Gastrocnemius medialis (tissue), 4 donors: Measurements from ENCODE around the gene TMEM223.

ENCODE experiments used
- POLR2A ChIP-seq, 2 donors: fragments of 450-650 bp; IDR thresholded peaks; one replicate each; pipeline ENCODE4 v1.6.1; 2017; ENCODE audit warnings: antibody characterized with exemption in 2 of 2, mild to moderate bottlenecking in 2 of 2, moderate library complexity in 2 of 2
- TF ChIP-seq, protein P1 (sequence below), 5 experiments: fragments of 450-650 bp in 3 of 5; fragments of 200-600 bp in 2 of 5; sonication (generic) in 2 of 5; IDR thresholded peaks in 4 of 5; conservative IDR thresholded peaks in 1 of 5; 1 replicate in 4 of 5; 2 replicates in 1 of 5; pipeline ENCODE4 v1.5.1; 2016 to 2019; ENCODE audit warnings: antibody characterized with exemption in 5 of 5, mild to moderate bottlenecking in 3 of 5, moderate library complexity in 3 of 5

DNA sequence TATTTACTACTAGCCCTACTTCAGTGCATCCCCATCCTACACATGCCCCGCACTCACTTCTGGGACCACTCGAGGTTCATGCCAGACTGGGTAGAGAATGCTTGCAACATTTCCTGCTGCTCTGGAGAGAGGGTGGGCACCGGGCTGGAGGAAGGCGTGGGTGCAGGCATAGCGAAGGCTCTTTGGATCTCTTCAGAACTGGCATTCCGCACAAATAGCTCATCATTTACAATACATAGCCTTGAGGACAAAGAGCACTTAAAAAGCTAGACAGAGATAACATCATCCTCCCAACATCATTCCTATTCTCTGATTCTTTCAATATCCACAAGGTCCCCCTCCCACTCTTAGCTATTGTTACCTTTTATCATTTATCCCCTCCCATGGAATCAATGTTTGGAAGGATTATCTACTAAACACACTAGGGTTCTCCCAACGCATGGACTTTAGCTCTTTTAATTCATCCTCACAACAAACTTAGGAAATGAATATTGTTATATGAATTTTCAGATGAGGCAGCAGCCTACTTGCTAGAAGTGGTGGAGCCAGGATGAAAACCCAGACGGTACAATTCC lies 2.5 kb upstream of the TMEM223 start:
- TF ChIP-seq, protein P1, sequence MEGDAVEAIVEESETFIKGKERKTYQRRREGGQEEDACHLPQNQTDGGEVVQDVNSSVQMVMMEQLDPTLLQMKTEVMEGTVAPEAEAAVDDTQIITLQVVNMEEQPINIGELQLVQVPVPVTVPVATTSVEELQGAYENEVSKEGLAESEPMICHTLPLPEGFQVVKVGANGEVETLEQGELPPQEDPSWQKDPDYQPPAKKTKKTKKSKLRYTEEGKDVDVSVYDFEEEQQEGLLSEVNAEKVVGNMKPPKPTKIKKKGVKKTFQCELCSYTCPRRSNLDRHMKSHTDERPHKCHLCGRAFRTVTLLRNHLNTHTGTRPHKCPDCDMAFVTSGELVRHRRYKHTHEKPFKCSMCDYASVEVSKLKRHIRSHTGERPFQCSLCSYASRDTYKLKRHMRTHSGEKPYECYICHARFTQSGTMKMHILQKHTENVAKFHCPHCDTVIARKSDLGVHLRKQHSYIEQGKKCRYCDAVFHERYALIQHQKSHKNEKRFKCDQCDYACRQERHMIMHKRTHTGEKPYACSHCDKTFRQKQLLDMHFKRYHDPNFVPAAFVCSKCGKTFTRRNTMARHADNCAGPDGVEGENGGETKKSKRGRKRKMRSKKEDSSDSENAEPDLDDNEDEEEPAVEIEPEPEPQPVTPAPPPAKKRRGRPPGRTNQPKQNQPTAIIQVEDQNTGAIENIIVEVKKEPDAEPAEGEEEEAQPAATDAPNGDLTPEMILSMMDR (IDR thresholded peaks at IDR 0.05 in 4 of 5, conservative IDR thresholded peaks at IDR 0.05 in 1 of 5): no peak
- no peak for TF ChIP-seq POLR2A (IDR thresholded peaks at IDR 0.05)
